ENCODE measurements around the gene TGFBR3. TPM values are rescaled to one million over a fixed set of nuclear protein-coding genes. Genes with fewer than 3 reads are reported as not detected.

TGFBR3 gene
- polyA plus RNA-seq, 1 experiment: 8.2 TPM

- TF ChIP-seq CTCF (IDR thresholded peaks at IDR 0.05; ENCODE audit: insufficient read depth, low read depth, low read length): no peak
- Histone ChIP-seq H3K4me3 (ENCODE audit: low read depth, low read length) (no peak overlapping the region), H3K36me3 (ENCODE audit: control insufficient read depth, insufficient read depth, low read length) (no peaks in the 10 kb centered on the region), H3K27me3 (ENCODE audit: control insufficient read depth, insufficient read depth, low read length) (no peaks in the 10 kb centered on the region; the same call in 1 of the 2 replicates)
- CTCF ChIA-PET: interaction anchor here (0.7 to 1.0 kb wide), 2 partner anchors 346 to 358 kb away, joined by 3 read pairs; no protein-coding TSS in a partner anchor
- POLR2A ChIA-PET: no interaction called here
- DNase-seq (ENCODE audit: low read depth): no peak
Measured at GRCh38 chr1:91870322-91870721, 15.6 kb downstream of the TGFBR3 start.

- ChIA-PET POLR2A (interaction anchor here (0.7 kb wide), 1 partner anchor 19 kb away, joined by 4 read pairs; no protein-coding TSS in a partner anchor), CTCF (interaction anchor here (0.8 kb wide), 1 partner anchor 17 kb away, joined by 3 read pairs; no protein-coding TSS in a partner anchor)
- no peaks in the 10 kb centered on the region; the same call in 1 of the 2 replicates for H3K27me3 ChIP-seq (ENCODE audit: control insufficient read depth, insufficient read depth, low read length)
- DNase-seq (ENCODE audit: low read depth): no peak
- no peaks in the 10 kb centered on the region for H3K36me3 ChIP-seq (ENCODE audit: control insufficient read depth, insufficient read depth, low read length)
- H3K4me3 ChIP-seq (ENCODE audit: low read depth, low read length): no peak overlapping the region
- no peak for TF ChIP-seq CTCF (IDR thresholded peaks at IDR 0.05; ENCODE audit: insufficient read depth, low read depth, low read length)
Measured at GRCh38 chr1:91866425-91866824, 19.5 kb downstream of the TGFBR3 start.

GRCh38 chr1:91864017-91864700 is 21.8 kb downstream of the TGFBR3 start:
- no peak for TF ChIP-seq CTCF (IDR thresholded peaks at IDR 0.05; ENCODE audit: insufficient read depth, low read depth, low read length)
- Histone ChIP-seq H3K27me3 (ENCODE audit: control insufficient read depth, insufficient read depth, low read length) (no peaks in the 10 kb centered on the region; the same call in 1 of the 2 replicates), H3K4me3 (ENCODE audit: low read depth, low read length) (no peak overlapping the region), H3K36me3 (ENCODE audit: control insufficient read depth, insufficient read depth, low read length) (peaks cover under 1% of the 10 kb centered on the region; the same call in 1 of the 2 replicates)
- ChIA-PET POLR2A (interaction anchor here (0.8 kb wide), 1 partner anchor 21 kb away, joined by 3 read pairs; no protein-coding TSS in a partner anchor), CTCF (interaction anchor here (0.9 to 1.3 kb wide), 7 partner anchors 10 to 427 kb away, joined by 3 to 4 read pairs (median 3); no protein-coding TSS in a partner anchor)
- DNase-seq (ENCODE audit: low read depth): no peak

GRCh38 chr1:91863498-91863897 is 22.5 kb downstream of the TGFBR3 start:
- Histone ChIP-seq H3K4me3 (ENCODE audit: low read depth, low read length) (no peak overlapping the region), H3K36me3 (ENCODE audit: control insufficient read depth, insufficient read depth, low read length) (peaks cover 2% of the 10 kb centered on the region; the same call in 1 of the 2 replicates), H3K27me3 (ENCODE audit: control insufficient read depth, insufficient read depth, low read length) (no peaks in the 10 kb centered on the region; the same call in 1 of the 2 replicates)
- ChIA-PET POLR2A (interaction anchor here (0.8 kb wide), 1 partner anchor 21 kb away, joined by 3 read pairs; no protein-coding TSS in a partner anchor), CTCF (interaction anchor here (0.6 to 1.3 kb wide), 3 partner anchors 37 to 64 kb away, joined by 3 to 4 read pairs (median 3); no protein-coding TSS in a partner anchor)
- DNase-seq (ENCODE audit: low read depth): no peak
- TF ChIP-seq CTCF (IDR thresholded peaks at IDR 0.05; ENCODE audit: insufficient read depth, low read depth, low read length): no peak

GRCh38 chr1:91862120-91862519 is 23.8 kb downstream of the TGFBR3 start:
- POLR2A ChIA-PET: no interaction called here

More at GRCh38 chr1:91862120-91862519, 23.8 kb downstream of the TGFBR3 start:
- no peak overlapping the region for H3K4me3 ChIP-seq (ENCODE audit: low read depth, low read length)
- no peaks in the 10 kb centered on the region; the same call in 1 of the 2 replicates for H3K27me3 ChIP-seq (ENCODE audit: control insufficient read depth, insufficient read depth, low read length)
- peaks cover 2% of the 10 kb centered on the region; the same call in 1 of the 2 replicates for H3K36me3 ChIP-seq (ENCODE audit: control insufficient read depth, insufficient read depth, low read length)
- TF ChIP-seq CTCF (IDR thresholded peaks at IDR 0.05; ENCODE audit: insufficient read depth, low read depth, low read length): no peak
- CTCF ChIA-PET: no interaction called here
- DNase-seq (ENCODE audit: low read depth): no peak
